Measurements from ENCODE around the gene COPS7A.
A peak's percentile ranks its signal among the peaks of the same experiment; 100 is the strongest.

DNA sequence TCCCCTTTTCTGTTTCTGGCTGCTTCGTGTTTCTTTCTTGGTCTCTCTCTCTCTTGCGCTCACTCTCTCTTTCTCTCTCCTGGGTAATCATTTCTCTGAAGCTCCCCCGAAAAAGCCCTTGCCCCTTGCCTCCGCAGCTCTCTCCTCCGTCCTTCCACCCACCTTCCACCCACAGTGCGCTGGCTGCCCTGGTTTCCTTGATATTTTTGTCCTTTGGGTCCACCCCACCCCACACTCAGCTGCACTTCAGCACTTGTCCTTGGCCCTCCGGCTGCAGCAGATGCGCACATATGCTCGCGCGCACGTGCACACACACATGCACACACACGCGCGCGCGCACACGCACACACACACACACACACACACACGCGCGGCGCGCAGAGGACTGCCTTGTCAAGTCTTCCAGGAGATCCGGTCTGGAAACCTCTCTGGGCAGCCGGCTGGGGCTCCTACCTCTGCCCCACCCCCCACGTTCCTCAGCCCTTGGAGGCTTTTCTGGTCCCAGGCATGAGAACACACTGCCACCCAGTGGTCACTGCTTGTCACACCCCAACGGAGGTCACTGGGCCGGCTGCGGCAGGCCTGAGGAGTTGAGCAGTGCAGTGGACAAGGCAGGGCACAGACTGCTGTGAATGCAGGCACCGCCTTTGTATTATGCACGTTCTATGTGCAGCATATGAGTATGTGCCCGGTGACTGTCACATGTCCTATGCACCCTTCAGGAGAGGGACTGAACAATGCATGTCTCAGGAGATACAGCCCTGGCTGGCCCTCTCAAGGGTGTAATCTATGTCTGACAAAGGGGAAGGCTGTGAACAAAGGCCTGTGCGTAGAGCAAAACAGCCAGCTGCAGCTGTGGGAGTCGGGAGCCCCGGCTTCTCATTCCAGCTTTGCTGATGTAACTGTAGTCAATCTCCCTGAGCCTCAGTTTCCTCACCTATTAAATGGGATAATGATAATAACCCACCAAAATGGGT lies 55.0 kb downstream of the COPS7A start:
- TF ChIP-seq, protein P1, sequence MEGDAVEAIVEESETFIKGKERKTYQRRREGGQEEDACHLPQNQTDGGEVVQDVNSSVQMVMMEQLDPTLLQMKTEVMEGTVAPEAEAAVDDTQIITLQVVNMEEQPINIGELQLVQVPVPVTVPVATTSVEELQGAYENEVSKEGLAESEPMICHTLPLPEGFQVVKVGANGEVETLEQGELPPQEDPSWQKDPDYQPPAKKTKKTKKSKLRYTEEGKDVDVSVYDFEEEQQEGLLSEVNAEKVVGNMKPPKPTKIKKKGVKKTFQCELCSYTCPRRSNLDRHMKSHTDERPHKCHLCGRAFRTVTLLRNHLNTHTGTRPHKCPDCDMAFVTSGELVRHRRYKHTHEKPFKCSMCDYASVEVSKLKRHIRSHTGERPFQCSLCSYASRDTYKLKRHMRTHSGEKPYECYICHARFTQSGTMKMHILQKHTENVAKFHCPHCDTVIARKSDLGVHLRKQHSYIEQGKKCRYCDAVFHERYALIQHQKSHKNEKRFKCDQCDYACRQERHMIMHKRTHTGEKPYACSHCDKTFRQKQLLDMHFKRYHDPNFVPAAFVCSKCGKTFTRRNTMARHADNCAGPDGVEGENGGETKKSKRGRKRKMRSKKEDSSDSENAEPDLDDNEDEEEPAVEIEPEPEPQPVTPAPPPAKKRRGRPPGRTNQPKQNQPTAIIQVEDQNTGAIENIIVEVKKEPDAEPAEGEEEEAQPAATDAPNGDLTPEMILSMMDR (IDR thresholded peaks at IDR 0.05), result peak; percentile 91 to 99 (median 96)
- TF ChIP-seq POLR2A (IDR thresholded peaks at IDR 0.05), result peak; percentile 24 to 48
